K562 (cell line): ENCODE results near the gene HS3ST4. TPM values are rescaled to one million over a fixed set of nuclear protein-coding genes. Genes with fewer than 3 reads are reported as not detected.

Source experiments
- ATAC-seq: fragments of 200-7000 bp; cut with Tn5 transposase; 3 replicates; pipeline ENCODE4 v1.9.1; 2020; ENCODE audit warnings: moderate library complexity
- BruUV-seq: library from RNA; stranded (reverse); fragments of 400-500 nt; replicated peaks from 2 replicates; lab custom pipeline; 2021; lab: Mats Ljungman, UMichigan
- CTCF ChIA-PET: fragments of 300-600 bp; formaldehyde crosslinking; extraction: SDS; loops from one replicate; lab custom pipeline; 2021; ENCODE audit warnings: low intra/inter-chr PET ratio; lab: Yijun Ruan, JAX
- POLR2A ChIA-PET: fragments of 300-600, 350-650 bp; sonication (Branson Sonifier 250); formaldehyde crosslinking; extraction: SDS; loops from one replicate; lab custom pipeline; 2021; ENCODE audit warnings: antibody characterized with exemption, inconsistent platforms; lab: Yijun Ruan, JAX
- DNase-seq, 4 experiments: peaks; one replicate each; pipeline versions ENCODE4 v3.0.0 to v3.0.0-alpha.2; 2011 to 2018; ENCODE audit warnings: low spot score in 3 of 4, mixed read lengths in 3 of 4; ENCODE audit errors: extremely low read depth in 1 of 4
- FAIRE-seq: peaks from 2 replicates; lab custom pipeline; 2011; peaks lifted over from hg19 to GRCh38; lab: Jason Lieb, UNC
- H2AFZ ChIP-seq: 2 replicates; pipeline ENCODE4 v1.6.0; 2011; ENCODE audit warnings: low read depth, low read length, control low read depth, inconsistent platforms
- H3K27ac ChIP-seq: fragments of 200-600 bp; 3 replicates; pipeline ENCODE4 v1.8.0; 2011; ENCODE audit warnings: low read depth, mild to moderate bottlenecking, control low read depth, inconsistent platforms, low read length, moderate library complexity, mixed read lengths; ENCODE audit errors: extremely low read depth
- H3K27me3 ChIP-seq, 2 experiments: fragments of 300-600 bp in 1 of 2; 2 replicates in 1 of 2; 3 replicates in 1 of 2; pipeline versions ENCODE4 v1.6.0 to v1.8.0; 2011; ENCODE audit warnings: inconsistent platforms in 2 of 2, low read length in 2 of 2, mild to moderate bottlenecking in 1 of 2, mixed read lengths in 1 of 2, moderate library complexity in 1 of 2; ENCODE audit not compliant: control insufficient read depth in 2 of 2, insufficient read depth in 2 of 2
- H3K36me3 ChIP-seq: fragments of 300-600 bp; 3 replicates; pipeline ENCODE4 v1.8.0; 2011; ENCODE audit warnings: mild to moderate bottlenecking, low read length, inconsistent platforms; ENCODE audit not compliant: control insufficient read depth, insufficient read depth
- H3K4me1 ChIP-seq, 2 experiments: fragments of 200-600 bp in 1 of 2; replicated peaks in 1 of 2; 2 replicates in 1 of 2; 3 replicates in 1 of 2; pipeline versions ENCODE4 v1.5.1 to v1.8.0; 2011; ENCODE audit warnings: inconsistent platforms in 2 of 2, low read length in 2 of 2, mild to moderate bottlenecking in 1 of 2, mixed read lengths in 1 of 2, moderate library complexity in 1 of 2; ENCODE audit not compliant: control insufficient read depth in 2 of 2, insufficient read depth in 2 of 2
- H3K4me2 ChIP-seq: 2 replicates; pipeline ENCODE4 v1.6.1; 2011; ENCODE audit warnings: low read length, control low read depth, inconsistent platforms, mixed read lengths; ENCODE audit not compliant: insufficient read depth
- H3K4me3 ChIP-seq: fragments of 200-600 bp; sonication (generic), shearing (Covaris generic); 2 replicates; pipeline ENCODE4 v1.5.1; 2016; ENCODE audit warnings: control low read depth, inconsistent platforms
- H3K79me2 ChIP-seq: fragments of 200-600 bp; 3 replicates; pipeline ENCODE4 v1.8.0; 2011; ENCODE audit warnings: low read length, inconsistent platforms; ENCODE audit not compliant: control insufficient read depth, insufficient read depth
- H3K9ac ChIP-seq, 2 experiments: 2 replicates each; pipeline versions ENCODE4 v1.6.0 to v1.6.1; 2011; ENCODE audit warnings: low read depth in 2 of 2, low read length in 2 of 2, control low read depth in 1 of 2, inconsistent platforms in 1 of 2, mild to moderate bottlenecking in 1 of 2, mixed read lengths in 1 of 2; ENCODE audit not compliant: insufficient read depth in 1 of 2
- H3K9me1 ChIP-seq: one replicate; pipeline ENCODE4 v1.6.0; 2011; ENCODE audit warnings: inconsistent platforms, mild to moderate bottlenecking, low read length, moderate library complexity; ENCODE audit not compliant: control insufficient read depth, insufficient read depth
- H3K9me3 ChIP-seq: replicated peaks from 2 replicates; pipeline ENCODE4 v1.5.1; 2011; ENCODE audit warnings: low read depth, low read length, inconsistent platforms; ENCODE audit not compliant: control insufficient read depth, insufficient read depth
- H4K20me1 ChIP-seq: replicated peaks from 2 replicates; pipeline ENCODE4 v1.6.1; 2011; ENCODE audit warnings: low read length, inconsistent platforms, mixed read lengths; ENCODE audit not compliant: control insufficient read depth, insufficient read depth
- CC2D1A ChIP-seq: fragments of 450-650 bp; IDR thresholded peaks from 2 replicates; pipeline ENCODE4 v1.6.1; 2017; ENCODE audit warnings: mild to moderate bottlenecking
- GTF2B ChIP-seq: IDR thresholded peaks from 2 replicates; pipeline ENCODE4 v1.6.1; 2011; ENCODE audit not compliant: insufficient read length; ENCODE audit errors: extremely low read depth
- NR2C1 ChIP-seq, 2 experiments: fragments of 450-650 bp; IDR thresholded peaks; 2 replicates each; pipeline ENCODE4 v1.6.1; 2017; ENCODE audit warnings: mild to moderate bottlenecking in 2 of 2, antibody characterized with exemption in 1 of 2, inconsistent platforms in 1 of 2, missing compliant biosample characterization in 1 of 2, missing genetic modification characterization in 1 of 2
- OTX1 ChIP-seq: fragments of 450-650 bp; formaldehyde crosslinking; IDR thresholded peaks from 2 replicates; pipeline ENCODE4 v1.4.0; 2022; ENCODE audit warnings: mild to moderate bottlenecking
- PHF20 ChIP-seq: fragments of 450-650 bp; IDR thresholded peaks from 2 replicates; pipeline ENCODE4 v1.6.1; 2018; ENCODE audit not compliant: partially characterized antibody
- RREB1 ChIP-seq: fragments of 250-450 bp; sonication (Bioruptor Pico); IDR thresholded peaks from 2 replicates; pipeline ENCODE4 v1.4.0; 2020
- TAF9B ChIP-seq: fragments of 450-650 bp; IDR thresholded peaks from 2 replicates; pipeline ENCODE4 v1.6.1; 2018; ENCODE audit warnings: mild to moderate bottlenecking; ENCODE audit not compliant: partially characterized antibody
- ZNF699 ChIP-seq: fragments of 250-450 bp; sonication (Bioruptor Pico); IDR thresholded peaks from 2 replicates; pipeline ENCODE4 v1.8.0; 2021; ENCODE audit warnings: mild to moderate bottlenecking, moderate library complexity; ENCODE audit not compliant: insufficient replicate concordance
- WGBS: fragments of 100-300 bp; shearing (Covaris generic); methylation state at CpG from one replicate; pipeline ENCODE4 v1.1.6; 2016; ENCODE audit warnings: low coverage, mixed read lengths; ENCODE audit not compliant: insufficient coverage; ENCODE audit errors: missing lambda C conversion rate; 5-methylcytosine and 5-hydroxymethylcytosine counted together
- in situ Hi-C: fragments of 300-500 bp; cut with MboI; formaldehyde crosslinking; loops from 4 replicates; pipeline ENCODE4 v1.15.0; 2018; ENCODE audit warnings: inconsistent platforms, mixed read lengths
- intact Hi-C: fragments of 100-400 bp; cut with micrococcal nuclease; formaldehyde crosslinking; loops from 2 replicates; pipeline ENCODE4 v1.14.2; 2022
- polyA plus RNA-seq, 8 experiments: library from polyadenylated mRNA; depleted of rRNA in 4 of 8; stranded (reverse) in 5 of 8; unstranded in 3 of 8; fragments of >200 nt; fragmentation: Nextera tagmentation in 2 of 8; fragmentation: Illumina TruSeq in 1 of 8; extraction: Ambion mirVana in 2 of 8; extraction: Trizol in 1 of 8; gene quantifications; 2 replicates each; pipeline versions ENCODE4 v1.2.1 to v1.2.3, GENCODE V29; 2011 to 2014; ENCODE audit warnings: inconsistent platforms in 1 of 8, missing spikeins in 1 of 8
- total RNA-seq, 7 experiments: library from RNA; depleted of rRNA in 6 of 7; stranded (reverse); fragments of >200 nt in 6 of 7; fragmentation: Illumina TruSeq in 2 of 7; extraction: Trizol in 2 of 7; gene quantifications; 2 replicates each; pipeline versions ENCODE4 v1.2.1 to v1.2.3, GENCODE V29; 2011 to 2021; ENCODE audit warnings: low replicate concordance in 1 of 7
- TF ChIP-seq, protein P1 (sequence below): sonication (generic); formaldehyde crosslinking; IDR thresholded peaks from 2 replicates; pipeline ENCODE4 v1.5.0; 2020; ENCODE audit warnings: missing genetic modification reagents

Gene HS3ST4
- total and polyA plus RNA-seq, 9 of the 15 experiments (the other 6 are each of a cell fraction or from before 2014, with no cell fraction given) = not detected

DNA sequence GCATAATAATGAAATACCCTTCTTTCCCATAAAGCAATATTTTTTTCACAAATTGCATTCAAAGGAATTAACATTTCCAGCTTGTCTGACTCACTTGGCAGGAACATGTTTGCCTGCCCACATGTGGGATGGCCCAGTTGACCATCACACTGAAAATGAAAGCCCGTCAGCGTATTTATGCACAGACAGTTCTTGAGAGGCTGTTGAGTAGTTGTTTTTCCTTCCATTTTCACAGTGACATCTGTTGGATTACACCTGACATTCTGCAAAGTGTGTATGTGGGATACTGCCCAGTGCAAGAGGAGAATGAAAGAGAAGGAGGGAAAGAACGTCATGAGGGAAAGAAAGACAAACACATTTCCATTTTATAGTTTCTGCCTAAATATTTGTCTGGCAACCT is 29.7 kb downstream of the HS3ST4 start (continued):
- no peak for TF ChIP-seq RREB1 (CRISPR knock-in tag)
- TF ChIP-seq PHF20 = no peak
- TF ChIP-seq NR2C1 (IDR thresholded peaks at IDR 0.05) = no peak
- no peak for TF ChIP-seq NR2C1 (tag; IDR thresholded peaks at IDR 0.05)

- no peak overlapping the region for H3K27ac ChIP-seq
- no peak overlapping the region for H3K4me2 ChIP-seq
- no peaks in the 10 kb centered on the region for H3K79me2 ChIP-seq
- 1% methylated on average over 5 of the region's 5 CpGs for WGBS
- BruUV-seq = no TSS peak
- H3K36me3 ChIP-seq = no peaks in the 10 kb centered on the region
- H4K20me1 ChIP-seq = no peaks in the 10 kb centered on the region
- TF ChIP-seq OTX1 (CRISPR knock-in tag) (no peak), CC2D1A (no peak), TAF9B (no peak), ZNF699 (CRISPR knock-in tag) (no peak), GTF2B (no peak)
- TF ChIP-seq, protein P1, sequence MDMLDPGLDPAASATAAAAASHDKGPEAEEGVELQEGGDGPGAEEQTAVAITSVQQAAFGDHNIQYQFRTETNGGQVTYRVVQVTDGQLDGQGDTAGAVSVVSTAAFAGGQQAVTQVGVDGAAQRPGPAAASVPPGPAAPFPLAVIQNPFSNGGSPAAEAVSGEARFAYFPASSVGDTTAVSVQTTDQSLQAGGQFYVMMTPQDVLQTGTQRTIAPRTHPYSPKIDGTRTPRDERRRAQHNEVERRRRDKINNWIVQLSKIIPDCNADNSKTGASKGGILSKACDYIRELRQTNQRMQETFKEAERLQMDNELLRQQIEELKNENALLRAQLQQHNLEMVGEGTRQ (CRISPR knock-in tag) = no peak
- no peak overlapping the region for H2AFZ ChIP-seq
- H3K9ac ChIP-seq = no peak overlapping the region
- intact Hi-C loops (loop anchor here (10.0 kb wide), 1 partner anchor 368 kb away; no protein-coding TSS in a partner anchor), in situ Hi-C loops (no loop called here)
- FAIRE-seq = no peak
- no peaks in the 10 kb centered on the region for H3K9me3 ChIP-seq
- H3K4me3 ChIP-seq = no peak overlapping the region
- no peak for DNase-seq
- CTCF ChIA-PET = no interaction called here
- no peak for ATAC-seq
- H3K27me3 ChIP-seq = peaks cover 0 to 8% of the 10 kb centered on the region in 2 experiments; a peak in 2 of 5 replicates
- no peaks in the 10 kb centered on the region for H3K4me1 ChIP-seq
- POLR2A ChIA-PET = no interaction called here
- H3K9me1 ChIP-seq = no peaks in the 10 kb centered on the region
These were observed 34.8 kb downstream of the HS3ST4 start for GRCh38 chr16:25726430-25727098.
